RWPE2 (cell line): ENCODE data around the gene PATE2.

Source experiments
- ATAC-seq: fragments of 200-7000 bp; cut with Tn5 transposase; 3 replicates; pipeline ENCODE4 v1.9.1; 2021; ENCODE audit warnings: low read depth
- DNase-seq: peaks from one replicate; pipeline ENCODE4 v3.0.0-alpha.2; 2020; ENCODE audit warnings: low spot score
- H3K27ac ChIP-seq: fragments of 450-650 bp; 2 replicates; pipeline ENCODE4 v1.5.1; 2017; ENCODE audit warnings: mild to moderate bottlenecking; ENCODE audit not compliant: poor library complexity, severe bottlenecking
- H3K27me3 ChIP-seq: fragments of 250-450 bp; sonication (Bioruptor Pico); 2 replicates; pipeline ENCODE4 v1.5.1; 2021; ENCODE audit warnings: mild to moderate bottlenecking, moderate library complexity; ENCODE audit not compliant: insufficient read depth, poor library complexity, severe bottlenecking
- H3K36me3 ChIP-seq: fragments of 250-450 bp; sonication (Bioruptor Pico); 2 replicates; pipeline ENCODE4 v1.5.1; 2020; ENCODE audit warnings: low read depth, mild to moderate bottlenecking, moderate library complexity
- H3K4me1 ChIP-seq: fragments of 250-450 bp; sonication (Bioruptor Pico); 2 replicates; pipeline ENCODE4 v1.5.1; 2021; ENCODE audit warnings: mild to moderate bottlenecking, moderate library complexity; ENCODE audit not compliant: insufficient read depth, poor library complexity, severe bottlenecking
- H3K4me3 ChIP-seq: fragments of 250-450 bp; sonication (Bioruptor Pico); 2 replicates; pipeline ENCODE4 v1.5.1; 2021; ENCODE audit warnings: mild to moderate bottlenecking, moderate library complexity; ENCODE audit not compliant: severe bottlenecking
- H3K9me3 ChIP-seq: fragments of 250-450 bp; sonication (Bioruptor Pico); 2 replicates; pipeline ENCODE4 v1.5.1; 2021; ENCODE audit warnings: mild to moderate bottlenecking, moderate library complexity; ENCODE audit not compliant: severe bottlenecking
- TF ChIP-seq, protein P1 (sequence below): fragments of 450-650 bp; IDR thresholded peaks from one replicate; pipeline ENCODE4 v1.5.1; 2017; ENCODE audit warnings: mild to moderate bottlenecking, moderate library complexity; ENCODE audit not compliant: poor library complexity, severe bottlenecking

PATE2 gene

DNA sequence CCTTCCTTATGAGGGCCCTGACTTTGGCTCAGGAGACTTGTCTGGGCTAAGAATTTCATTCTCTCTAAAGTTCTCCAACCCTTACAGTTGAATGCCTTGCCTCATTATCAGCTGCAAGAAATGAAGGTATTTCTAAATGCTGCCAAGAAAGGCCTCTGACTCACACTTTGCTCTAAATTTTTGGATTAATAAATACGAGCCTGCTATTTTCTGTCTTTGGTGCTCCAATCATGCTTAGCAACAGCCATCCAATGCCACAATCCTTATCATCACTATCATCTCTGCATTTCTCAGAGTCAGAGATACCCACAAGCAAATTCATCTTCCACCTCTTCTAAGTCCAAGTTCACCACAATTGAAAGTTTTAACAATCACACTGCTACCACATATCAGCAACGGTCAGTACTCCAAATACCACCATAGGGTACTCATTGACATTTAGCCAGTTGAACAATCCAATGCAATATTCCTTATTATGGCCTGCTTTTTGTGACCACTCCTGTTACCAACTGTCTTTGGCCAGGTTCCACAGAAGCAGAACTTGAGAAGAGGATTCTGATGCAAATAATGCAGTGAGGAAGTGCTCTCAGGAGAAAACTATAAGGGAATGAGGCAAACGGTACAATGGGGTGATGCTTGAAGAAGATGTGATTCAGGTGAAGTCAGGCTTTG, 5.7 kb downstream of the PATE2 start:
- Histone ChIP-seq H3K4me3 (no peak overlapping the region), H3K27me3 (peaks cover 10% of the 10 kb centered on the region), H3K36me3 (no peaks in the 10 kb centered on the region), H3K4me1 (peaks cover 7% of the 10 kb centered on the region), H3K27ac (no peak overlapping the region), H3K9me3 (no peaks in the 10 kb centered on the region)
- ATAC-seq (peak; percentile 52), DNase-seq (no peak)
- TF ChIP-seq, protein P1, sequence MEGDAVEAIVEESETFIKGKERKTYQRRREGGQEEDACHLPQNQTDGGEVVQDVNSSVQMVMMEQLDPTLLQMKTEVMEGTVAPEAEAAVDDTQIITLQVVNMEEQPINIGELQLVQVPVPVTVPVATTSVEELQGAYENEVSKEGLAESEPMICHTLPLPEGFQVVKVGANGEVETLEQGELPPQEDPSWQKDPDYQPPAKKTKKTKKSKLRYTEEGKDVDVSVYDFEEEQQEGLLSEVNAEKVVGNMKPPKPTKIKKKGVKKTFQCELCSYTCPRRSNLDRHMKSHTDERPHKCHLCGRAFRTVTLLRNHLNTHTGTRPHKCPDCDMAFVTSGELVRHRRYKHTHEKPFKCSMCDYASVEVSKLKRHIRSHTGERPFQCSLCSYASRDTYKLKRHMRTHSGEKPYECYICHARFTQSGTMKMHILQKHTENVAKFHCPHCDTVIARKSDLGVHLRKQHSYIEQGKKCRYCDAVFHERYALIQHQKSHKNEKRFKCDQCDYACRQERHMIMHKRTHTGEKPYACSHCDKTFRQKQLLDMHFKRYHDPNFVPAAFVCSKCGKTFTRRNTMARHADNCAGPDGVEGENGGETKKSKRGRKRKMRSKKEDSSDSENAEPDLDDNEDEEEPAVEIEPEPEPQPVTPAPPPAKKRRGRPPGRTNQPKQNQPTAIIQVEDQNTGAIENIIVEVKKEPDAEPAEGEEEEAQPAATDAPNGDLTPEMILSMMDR: no peak

DNA sequence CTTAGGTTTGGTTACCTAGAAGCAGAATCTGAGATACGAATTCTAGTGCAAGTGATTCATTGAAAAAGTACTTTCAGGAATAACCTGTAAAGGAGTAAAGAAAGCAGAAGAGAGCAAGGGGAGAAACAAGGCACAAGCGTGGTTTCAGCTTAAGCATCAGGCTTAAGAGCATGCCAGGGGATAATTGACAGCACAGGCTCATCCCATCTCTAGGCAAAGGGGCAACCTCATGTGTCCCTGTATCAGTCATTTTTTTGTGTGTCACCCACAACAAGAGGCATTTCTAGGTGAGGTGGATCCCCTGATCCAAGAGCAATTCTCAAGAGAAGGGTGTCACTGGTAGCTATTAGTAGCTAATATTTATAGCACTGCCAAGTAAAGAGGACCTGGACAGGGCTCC, 8.0 kb downstream of the PATE2 start:
- no peaks in the 10 kb centered on the region for H3K36me3 ChIP-seq
- ATAC-seq (no peak), DNase-seq (no peak)
- H3K27ac ChIP-seq: no peak overlapping the region
- TF ChIP-seq, protein P1: no peak
- no peaks in the 10 kb centered on the region for H3K4me1 ChIP-seq
- no peaks in the 10 kb centered on the region for H3K9me3 ChIP-seq
- H3K27me3 ChIP-seq: peaks cover 29% of the 10 kb centered on the region
- H3K4me3 ChIP-seq: no peak overlapping the region

DNA sequence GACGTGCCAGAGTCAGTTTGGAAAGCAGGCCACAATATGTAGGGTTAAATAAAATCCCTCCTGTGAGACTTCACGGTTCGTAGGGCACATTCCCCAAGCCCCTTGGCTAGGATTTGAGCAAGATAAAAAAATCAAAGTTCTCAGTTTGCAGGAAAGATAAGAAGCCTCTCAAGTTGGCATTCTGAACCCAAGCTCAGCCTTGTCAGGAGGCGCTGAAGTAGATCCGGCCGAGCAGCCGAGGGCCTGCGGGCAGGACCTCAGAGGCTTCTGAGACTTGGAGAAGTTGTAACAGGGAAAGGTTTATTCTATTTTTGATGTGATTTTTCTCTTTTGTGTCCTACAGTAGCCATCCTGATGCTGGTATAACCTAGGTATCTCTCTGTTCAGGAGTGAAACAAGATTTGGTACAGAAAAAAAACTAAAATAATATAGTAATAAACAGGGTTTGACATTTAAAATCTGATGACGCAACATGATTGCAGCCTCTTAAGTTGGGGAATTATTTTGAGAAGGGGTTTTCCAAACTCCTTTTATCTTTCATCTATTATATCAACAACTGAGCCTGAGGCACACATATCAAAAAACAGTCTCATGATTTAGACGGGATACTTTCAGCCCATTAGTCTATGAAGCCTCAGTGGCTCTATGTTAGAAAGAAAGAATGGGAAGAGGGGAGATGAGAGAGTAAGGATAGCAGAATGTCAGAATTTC, 10.1 kb downstream of the PATE2 start:
- no peaks in the 10 kb centered on the region for H3K9me3 ChIP-seq
- H3K27me3 ChIP-seq: peaks cover 37% of the 10 kb centered on the region
- TF ChIP-seq, protein P1: no peak
- no peak overlapping the region for H3K4me3 ChIP-seq
- H3K27ac ChIP-seq: no peak overlapping the region
- no peaks in the 10 kb centered on the region for H3K36me3 ChIP-seq
- no peaks in the 10 kb centered on the region for H3K4me1 ChIP-seq
- ATAC-seq (no peak), DNase-seq (no peak)

DNA sequence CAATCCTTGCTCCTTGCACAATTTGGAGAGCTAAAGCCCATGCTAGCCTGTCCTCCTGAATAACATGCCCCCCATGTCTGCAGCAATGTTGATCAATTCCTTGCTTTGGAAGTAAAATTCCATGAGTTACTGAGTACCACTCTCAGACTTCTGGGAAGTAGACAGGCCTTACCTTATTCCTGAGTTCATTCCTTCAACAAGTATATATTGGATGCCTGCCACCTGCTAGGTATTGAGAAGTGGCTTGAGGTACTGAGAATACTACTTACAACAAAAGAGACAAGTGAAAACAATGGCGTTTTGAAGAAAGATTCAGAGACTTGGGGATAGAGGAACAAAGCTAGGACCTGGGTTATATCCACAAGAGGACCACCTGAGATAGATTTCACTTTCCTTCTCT, 12.4 kb downstream of the PATE2 start:
- no peak overlapping the region for H3K27ac ChIP-seq
- H3K27me3 ChIP-seq: peaks cover 39% of the 10 kb centered on the region
- DNase-seq (no peak), ATAC-seq (no peak)
- TF ChIP-seq, protein P1: no peak
- H3K4me1 ChIP-seq: no peaks in the 10 kb centered on the region
- no peak overlapping the region for H3K4me3 ChIP-seq
- H3K9me3 ChIP-seq: no peaks in the 10 kb centered on the region
- H3K36me3 ChIP-seq: no peaks in the 10 kb centered on the region

DNA sequence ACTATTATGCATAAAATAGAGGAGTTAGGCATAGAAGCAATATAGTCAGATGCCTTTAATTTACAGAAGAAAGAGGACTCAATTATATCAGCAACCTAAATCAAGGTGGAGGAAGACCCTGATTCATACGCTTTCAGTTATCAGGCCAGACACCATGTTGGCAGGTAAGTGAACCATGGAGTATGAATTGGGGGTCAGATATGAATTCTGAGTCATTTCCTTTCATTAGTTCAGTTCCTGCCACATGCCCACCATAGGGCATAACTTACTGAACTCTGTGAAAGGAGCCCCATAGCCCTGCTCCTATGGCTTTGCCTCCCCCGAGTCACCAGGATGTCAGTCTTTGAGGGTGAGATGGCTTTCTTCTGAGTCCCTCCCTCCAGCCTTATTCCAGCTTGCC, 15.1 kb downstream of the PATE2 start:
- Histone ChIP-seq H3K4me3 (no peak overlapping the region), H3K27me3 (peaks cover 43% of the 10 kb centered on the region), H3K27ac (no peak overlapping the region), H3K36me3 (no peaks in the 10 kb centered on the region), H3K9me3 (no peaks in the 10 kb centered on the region), H3K4me1 (no peaks in the 10 kb centered on the region)
- no peak for ATAC-seq
- TF ChIP-seq, protein P1: no peak
- DNase-seq: no peak
